ENCODE measurements around the gene SMAP1.
"Not testable (repeated sequence)": the region's sequence is repeated elsewhere in the genome, so short reads cannot be mapped to it uniquely, and the experiment has no call there.

SMAP1 gene

DNA sequence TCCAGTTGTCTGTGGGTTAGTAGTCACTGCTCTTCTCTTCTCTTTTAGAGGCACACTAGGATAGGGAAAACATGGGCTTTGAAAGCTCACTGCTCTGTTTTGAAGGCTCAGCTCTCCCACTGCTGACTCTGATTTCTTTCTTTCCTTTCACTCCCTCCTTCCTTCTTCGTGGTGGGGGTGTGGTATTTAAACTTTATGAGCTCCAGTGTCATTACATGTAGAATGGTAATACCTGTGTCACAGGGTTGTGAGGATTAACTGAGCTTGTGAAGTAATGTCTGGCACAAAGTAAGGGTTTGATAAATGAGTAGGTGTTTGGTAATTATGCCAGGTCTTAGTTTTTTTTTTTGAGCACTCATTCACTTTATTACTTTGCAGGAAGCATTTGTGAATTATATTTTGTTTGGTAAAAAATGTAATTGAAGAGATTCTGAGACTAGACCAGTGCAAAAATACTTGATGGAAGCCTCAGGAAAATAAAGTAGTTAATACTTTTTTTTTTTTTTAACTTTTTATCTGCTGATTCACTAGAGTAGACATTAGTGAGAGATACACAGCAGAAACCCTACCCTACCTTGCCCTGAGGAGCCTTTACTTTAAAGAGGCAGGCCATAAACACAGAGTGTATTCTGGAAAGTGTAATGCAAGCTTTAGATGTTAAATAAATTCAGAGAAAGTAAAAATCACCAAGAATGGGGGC lies 17.3 kb downstream of the SMAP1 start:
- DNase-seq, result no peak

- no peak for DNase-seq
These were observed 18.0 kb downstream of the SMAP1 start for GRCh38 chr6:70685494-70686180.

GRCh38 chr6:70686548-70687133 lies 19.0 kb downstream of the SMAP1 start:
- DNase-seq, result no peak

DNA sequence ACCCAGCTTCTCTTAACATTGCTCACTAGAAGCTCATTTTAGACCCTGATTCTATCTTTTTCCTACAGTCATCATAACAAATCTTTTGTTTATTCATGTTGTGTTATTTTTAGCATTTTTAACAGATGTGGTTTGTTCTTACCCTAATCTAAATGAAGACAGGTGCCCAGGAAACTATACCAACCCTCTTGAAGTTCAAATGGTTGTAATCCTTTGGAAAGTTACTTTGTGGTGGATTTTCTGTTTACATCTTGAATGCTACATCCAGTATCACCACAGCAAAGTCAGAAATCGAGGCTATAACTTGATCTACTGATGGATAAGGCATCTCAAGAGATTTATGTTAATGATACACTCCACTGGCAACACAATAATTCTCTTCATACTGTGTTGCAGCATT lies 26.2 kb downstream of the SMAP1 start:
- no peak for DNase-seq

GRCh38 chr6:70694371-70694770 lies 26.7 kb downstream of the SMAP1 start:
- DNase-seq, result no peak

- no peak for DNase-seq
These were observed 33.5 kb downstream of the SMAP1 start for GRCh38 chr6:70700922-70701876.

DNA sequence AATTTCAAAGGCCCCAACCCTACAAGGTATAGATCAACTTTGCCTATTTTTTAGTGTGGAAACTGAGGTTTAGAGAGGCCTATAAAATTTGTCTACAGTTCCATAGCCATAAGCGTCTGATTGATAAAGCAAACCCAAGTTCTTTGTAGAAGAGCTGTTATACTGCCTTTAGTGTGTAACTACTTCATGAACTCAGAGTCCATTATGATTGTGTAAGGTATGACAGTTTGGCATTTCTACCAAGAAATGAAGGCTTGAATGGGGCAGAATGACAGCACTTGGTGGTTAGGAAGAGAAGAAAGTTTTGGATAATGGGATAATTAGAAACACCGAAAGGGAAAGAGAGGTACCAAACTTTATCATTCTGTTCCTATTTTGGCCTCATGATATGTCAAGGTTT lies 38.1 kb downstream of the SMAP1 start:
- DNase-seq, result no peak

DNA sequence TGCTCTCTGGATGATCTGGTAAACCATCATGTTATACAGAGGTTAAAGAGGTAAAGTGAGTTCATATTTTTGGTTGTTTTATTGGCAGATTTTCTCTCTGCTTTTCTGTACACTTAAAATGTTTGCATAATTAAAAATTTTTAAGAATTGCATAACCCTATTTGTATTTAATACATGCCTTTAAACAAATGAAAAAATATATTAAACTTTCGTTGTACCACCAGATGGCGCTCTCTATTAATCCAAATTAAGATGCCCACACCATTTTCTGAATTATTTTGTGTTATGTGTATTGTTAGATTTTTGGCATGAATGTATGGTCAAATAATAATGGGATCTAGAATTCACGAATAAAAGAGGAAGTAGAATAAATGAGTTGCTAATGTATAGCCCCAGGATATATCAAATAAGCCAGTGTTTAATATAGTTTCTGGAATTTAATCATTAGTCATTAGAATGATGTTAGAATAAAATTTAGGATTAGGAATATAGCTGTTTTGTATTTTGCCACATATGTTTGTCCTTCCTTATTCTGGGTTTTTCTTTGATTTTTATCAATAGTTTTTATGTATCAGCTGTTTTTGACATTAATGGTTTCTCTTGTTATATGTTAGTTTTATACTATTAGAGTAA lies 38.9 kb downstream of the SMAP1 start:
- DNase-seq, result no peak

- no peak for DNase-seq
These were observed 40.2 kb downstream of the SMAP1 start for GRCh38 chr6:70707893-70708292.

GRCh38 chr6:70708448-70708847 lies 40.8 kb downstream of the SMAP1 start:
- no peak for DNase-seq

GRCh38 chr6:70709826-70710225 lies 42.1 kb downstream of the SMAP1 start:
- no peak for DNase-seq

- DNase-seq, result no peak
These were observed 47.1 kb downstream of the SMAP1 start for GRCh38 chr6:70714716-70715257.

DNA sequence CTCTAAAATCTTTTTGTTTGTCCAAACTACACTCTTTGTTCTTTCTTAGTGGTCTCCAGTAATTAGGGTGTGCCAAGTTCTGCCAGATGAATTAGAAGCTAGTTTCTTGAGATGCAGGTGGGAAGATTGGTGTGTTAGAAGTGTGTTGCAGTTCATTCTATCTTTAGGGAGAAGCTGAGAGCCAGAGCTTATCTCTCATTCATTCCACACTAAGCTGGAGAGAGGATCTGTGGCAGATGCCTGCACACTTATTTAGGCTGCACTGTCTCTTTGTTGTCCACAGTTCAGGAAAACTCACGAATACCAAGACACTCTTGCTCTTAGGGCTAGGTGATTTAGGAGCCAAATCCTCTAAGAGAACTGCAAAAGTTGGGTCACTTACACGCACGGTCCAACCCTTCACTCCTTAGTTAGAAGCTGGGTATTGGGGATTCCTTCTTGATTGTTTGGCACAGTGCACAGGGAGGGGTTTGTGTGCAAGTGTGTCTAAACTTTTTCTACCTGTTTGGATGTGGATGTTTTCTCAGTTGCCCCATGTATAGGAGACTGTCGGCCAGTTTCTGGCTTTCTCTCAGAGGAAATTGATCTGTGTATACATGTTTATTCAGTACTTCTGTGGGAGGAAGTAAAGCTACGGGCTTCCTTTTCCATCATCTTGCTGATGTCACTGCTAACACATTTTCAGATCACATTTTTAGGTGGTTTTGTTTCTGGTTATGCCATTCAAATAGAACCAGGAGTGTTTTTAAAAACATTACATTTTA lies 49.5 kb downstream of the SMAP1 start:
- DNase-seq, result no peak

- no peak for DNase-seq
These were observed 56.8 kb downstream of the SMAP1 start for GRCh38 chr6:70724524-70724923.

DNA sequence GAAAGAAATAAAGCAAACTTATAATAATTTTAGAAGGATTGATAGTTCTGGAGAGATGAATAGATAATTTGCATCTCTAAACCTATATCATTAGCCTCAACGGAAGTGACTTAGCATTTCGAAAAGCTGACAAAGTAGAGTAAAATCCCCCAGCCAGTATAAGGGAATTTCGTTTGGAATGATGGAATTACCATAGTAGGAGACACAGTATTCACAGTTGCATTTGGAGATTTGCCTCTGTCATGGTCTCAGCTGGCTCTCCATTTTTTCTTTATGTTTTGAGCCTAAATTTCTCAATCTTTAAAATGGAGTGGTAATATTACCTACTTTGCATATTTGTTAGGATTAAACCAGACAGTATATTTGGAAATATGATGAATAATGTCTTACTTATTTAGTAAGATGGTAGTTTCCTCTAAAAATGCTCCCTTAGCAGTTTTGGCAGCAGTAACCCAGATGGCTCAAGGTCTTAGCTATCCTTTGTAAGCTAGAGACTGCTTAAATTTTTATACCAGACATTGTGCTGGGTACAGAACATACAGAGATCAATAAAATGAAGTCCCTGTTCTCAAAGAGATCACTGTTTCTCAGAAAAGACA lies 58.2 kb downstream of the SMAP1 start:
- no peak for DNase-seq

DNA sequence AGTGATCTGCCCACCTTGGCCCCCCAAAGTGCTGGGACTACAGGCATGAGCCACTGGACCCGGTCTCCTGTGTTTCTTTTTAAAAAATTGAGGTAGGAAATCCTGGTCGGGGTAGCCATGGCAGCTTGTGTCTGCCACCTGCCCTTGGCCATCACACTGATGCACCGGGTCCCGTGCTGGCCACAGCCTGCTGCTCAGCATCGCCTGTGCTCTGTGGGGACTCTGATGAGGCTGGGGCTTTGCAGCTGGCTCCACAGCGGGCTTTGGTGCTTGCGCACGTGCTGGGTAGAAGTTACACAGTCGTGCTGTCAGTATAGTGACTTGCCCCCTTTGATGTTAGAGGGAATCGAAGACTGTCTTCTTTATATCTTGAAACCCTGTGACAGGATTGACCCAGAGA lies 66.7 kb downstream of the SMAP1 start:
- DNase-seq, result no peak

GRCh38 chr6:70734979-70735378 lies 67.3 kb downstream of the SMAP1 start:
- DNase-seq, result no peak

GRCh38 chr6:70735513-70735912 lies 67.8 kb downstream of the SMAP1 start:
- DNase-seq, result no peak

GRCh38 chr6:70738028-70738427 lies 70.3 kb downstream of the SMAP1 start:
- DNase-seq, result no peak

DNA sequence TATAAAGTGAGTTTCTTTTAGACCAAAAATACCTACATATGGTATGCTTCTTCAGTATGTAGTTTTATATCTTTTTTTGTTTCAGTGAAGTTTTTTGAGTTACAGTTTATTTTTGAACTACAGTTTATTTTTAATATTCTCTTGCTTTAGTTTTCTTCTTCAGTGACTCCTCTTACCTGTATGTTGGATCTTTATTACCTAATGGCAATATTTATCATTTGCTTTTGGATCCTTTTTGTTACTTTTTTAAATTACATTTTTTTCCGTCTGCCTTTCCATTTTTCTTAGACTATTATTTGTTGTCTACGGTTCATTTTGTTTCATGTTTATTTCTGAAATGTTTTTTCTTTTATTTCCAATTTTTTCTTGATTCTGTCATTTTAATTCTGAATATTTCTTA lies 71.9 kb downstream of the SMAP1 start:
- no peak for DNase-seq

DNA sequence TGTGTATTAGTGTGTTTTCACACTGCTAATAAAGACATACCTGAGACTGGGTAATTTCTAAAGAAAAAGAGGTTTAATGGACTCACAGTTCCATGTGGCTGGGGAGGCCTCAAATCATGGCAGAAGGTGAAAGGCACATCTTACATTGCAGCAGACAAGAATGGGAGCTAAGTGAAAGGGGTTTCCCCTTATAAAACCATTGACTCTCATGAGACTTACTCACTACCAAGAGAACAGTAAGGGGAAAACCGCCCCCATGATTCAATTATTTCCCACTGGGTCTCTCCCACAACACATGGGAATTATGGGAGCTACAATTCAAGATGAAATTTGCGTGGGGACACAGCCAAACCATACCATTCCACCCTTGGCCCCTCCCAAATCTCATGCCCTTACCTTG lies 73.1 kb downstream of the SMAP1 start:
- DNase-seq, result not testable (repeated sequence)
